Mucosa of rectum (tissue), 2 donors: ENCODE results near the gene BDH1.

Experiments
- H3K27ac ChIP-seq, 2 donors: one replicate each; pipeline ENCODE4 v1.7.0; 2013; ENCODE audit warnings: inconsistent platforms in 2 of 2, low read depth in 2 of 2, low read length in 2 of 2
- H3K27me3 ChIP-seq, 2 donors: one replicate each; pipeline ENCODE4 v1.7.0; 2013; ENCODE audit warnings: low read length in 2 of 2; ENCODE audit not compliant: control insufficient read depth in 2 of 2, insufficient read depth in 2 of 2
- H3K36me3 ChIP-seq, 2 donors: one replicate each; pipeline ENCODE4 v1.7.0; 2013; ENCODE audit warnings: low read length in 2 of 2; ENCODE audit not compliant: control insufficient read depth in 2 of 2, insufficient read depth in 2 of 2
- H3K4me1 ChIP-seq, 2 donors: one replicate each; pipeline ENCODE4 v1.7.0; 2013; ENCODE audit warnings: low read length in 2 of 2, mild to moderate bottlenecking in 1 of 2; ENCODE audit not compliant: control insufficient read depth in 2 of 2, insufficient read depth in 2 of 2
- H3K4me3 ChIP-seq, 2 donors: one replicate each; pipeline ENCODE4 v1.7.0; 2013; ENCODE audit warnings: low read length in 2 of 2
- H3K9ac ChIP-seq, 2 donors: one replicate each; pipeline ENCODE4 v1.7.0; 2013; ENCODE audit warnings: low read length in 2 of 2, low read depth in 1 of 2, mild to moderate bottlenecking in 1 of 2
- H3K9me3 ChIP-seq, 2 donors: one replicate each; pipeline ENCODE4 v1.7.0; 2013; ENCODE audit warnings: low read length in 2 of 2; ENCODE audit not compliant: control insufficient read depth in 2 of 2
- donor health status: healthy.
- donor health status: Normal muscosa, but diverticular disease.

The BDH1 gene

GRCh38 chr3:197464794-197465193 lies 91.0 kb downstream of the BDH1 start:
- H3K4me1 ChIP-seq = peaks cover 13 to 23% of the 10 kb centered on the region in 2 donors
- H3K9ac ChIP-seq = no peak overlapping the region
- H3K27me3 ChIP-seq = no peaks in the 10 kb centered on the region
- H3K4me3 ChIP-seq = no peak overlapping the region
- H3K36me3 ChIP-seq = no peaks in the 10 kb centered on the region
- no peaks in the 10 kb centered on the region for H3K9me3 ChIP-seq
- no peak overlapping the region for H3K27ac ChIP-seq

GRCh38 chr3:197463279-197463678 lies 92.5 kb downstream of the BDH1 start:
- no peaks in the 10 kb centered on the region for H3K9me3 ChIP-seq
- no peak overlapping the region for H3K9ac ChIP-seq
- H3K4me3 ChIP-seq = no peak overlapping the region

DNA sequence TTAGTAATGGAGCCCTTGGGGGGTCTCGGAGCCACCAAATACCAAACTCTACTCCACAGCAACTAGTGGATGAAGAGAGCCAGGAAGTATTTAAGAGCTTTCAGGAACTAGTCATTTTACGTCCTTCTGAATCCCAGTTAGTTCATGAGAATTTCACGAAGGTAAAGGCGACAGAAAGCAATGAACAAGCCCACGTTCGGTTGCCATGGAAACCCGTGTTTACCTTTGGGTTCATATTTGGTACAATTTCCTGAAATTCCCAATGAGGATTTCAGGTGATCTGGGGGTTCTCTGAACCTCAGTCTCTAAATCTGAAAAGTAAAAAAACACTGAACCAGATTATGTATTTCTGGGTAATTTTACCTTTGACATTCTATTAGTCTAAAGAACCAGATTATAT lies 93.0 kb downstream of the BDH1 start:
- H3K27ac ChIP-seq = no peak overlapping the region
- H3K27me3 ChIP-seq = no peaks in the 10 kb centered on the region
- peaks cover 14 to 21% of the 10 kb centered on the region in 2 donors for H3K4me1 ChIP-seq
- H3K9me3 ChIP-seq = no peaks in the 10 kb centered on the region
- no peak overlapping the region for H3K9ac ChIP-seq
- H3K36me3 ChIP-seq = no peaks in the 10 kb centered on the region
- H3K4me3 ChIP-seq = no peak overlapping the region

More at GRCh38 chr3:197463279-197463678, 92.5 kb downstream of the BDH1 start:
- Histone ChIP-seq H3K36me3 (no peaks in the 10 kb centered on the region), H3K27me3 (no peaks in the 10 kb centered on the region), H3K4me1 (peaks cover 10 to 18% of the 10 kb centered on the region in 2 donors), H3K27ac (no peak overlapping the region)

- no peak overlapping the region for H3K27ac ChIP-seq
- peaks cover 18 to 29% of the 10 kb centered on the region in 2 donors for H3K4me1 ChIP-seq
- no peak overlapping the region for H3K4me3 ChIP-seq
- peaks cover 0 to 3% of the 10 kb centered on the region in 2 donors for H3K27me3 ChIP-seq
- H3K9me3 ChIP-seq = no peaks in the 10 kb centered on the region
- H3K36me3 ChIP-seq = no peaks in the 10 kb centered on the region
- no peak overlapping the region for H3K9ac ChIP-seq
Measured at GRCh38 chr3:197460639-197461038, 95.1 kb downstream of the BDH1 start.

GRCh38 chr3:197460002-197460401 lies 95.8 kb downstream of the BDH1 start:
- H3K4me1 ChIP-seq = peaks cover 18 to 30% of the 10 kb centered on the region in 2 donors
- H3K9ac ChIP-seq = no peak overlapping the region
- no peaks in the 10 kb centered on the region for H3K9me3 ChIP-seq
- no peak overlapping the region for H3K27ac ChIP-seq
- no peaks in the 10 kb centered on the region for H3K36me3 ChIP-seq
- no peak overlapping the region for H3K4me3 ChIP-seq
- peaks cover 0 to 3% of the 10 kb centered on the region in 2 donors for H3K27me3 ChIP-seq
